Panc1 (cell line): ENCODE measurements around the gene CSNK1E.

ENCODE experiments used
- POLR2AphosphoS5 ChIP-seq: IDR thresholded peaks from 2 replicates; pipeline ENCODE4 v1.6.1; 2012; ENCODE audit warnings: mild to moderate bottlenecking, low read depth, low read length, moderate library complexity
- TF ChIP-seq, protein P1 (sequence below): fragments of 450-650 bp; IDR thresholded peaks from 2 replicates; pipeline ENCODE4 v1.5.1; 2017; ENCODE audit warnings: mild to moderate bottlenecking
- TF ChIP-seq, protein P2 (sequence below), 2 experiments: IDR thresholded peaks; 2 replicates each; pipeline ENCODE4 v1.6.1; 2011 to 2012; ENCODE audit warnings: low read depth in 2 of 2, control low read depth in 1 of 2, low read length in 1 of 2, mild to moderate bottlenecking in 1 of 2, moderate library complexity in 1 of 2; ENCODE audit not compliant: insufficient read depth in 1 of 2

DNA sequence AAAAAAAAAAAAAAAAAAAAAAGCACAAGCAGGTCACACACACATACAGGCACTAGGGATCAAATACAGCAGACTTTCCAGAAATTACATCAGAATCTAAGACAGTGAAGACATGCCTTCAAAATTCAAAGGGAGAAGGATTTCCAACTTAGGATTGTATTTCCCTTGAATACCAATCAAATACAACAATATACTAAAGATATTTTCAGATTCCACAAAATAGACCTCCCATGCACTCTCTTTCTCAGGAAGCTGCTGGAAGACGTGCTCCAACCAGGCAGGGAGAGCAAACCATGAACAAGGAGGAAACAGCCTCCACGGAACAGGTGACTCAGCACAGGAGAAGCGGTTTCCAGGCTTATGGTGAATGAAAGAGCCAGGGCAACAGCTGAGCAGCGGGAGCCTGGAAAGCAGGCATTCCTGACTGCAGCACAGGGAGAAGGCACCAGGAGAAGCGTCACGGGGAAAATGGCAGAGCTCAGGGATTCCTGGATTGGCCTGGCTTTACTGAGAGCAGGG is 76.4 kb downstream of the CSNK1E start:
- TF ChIP-seq, protein P1, sequence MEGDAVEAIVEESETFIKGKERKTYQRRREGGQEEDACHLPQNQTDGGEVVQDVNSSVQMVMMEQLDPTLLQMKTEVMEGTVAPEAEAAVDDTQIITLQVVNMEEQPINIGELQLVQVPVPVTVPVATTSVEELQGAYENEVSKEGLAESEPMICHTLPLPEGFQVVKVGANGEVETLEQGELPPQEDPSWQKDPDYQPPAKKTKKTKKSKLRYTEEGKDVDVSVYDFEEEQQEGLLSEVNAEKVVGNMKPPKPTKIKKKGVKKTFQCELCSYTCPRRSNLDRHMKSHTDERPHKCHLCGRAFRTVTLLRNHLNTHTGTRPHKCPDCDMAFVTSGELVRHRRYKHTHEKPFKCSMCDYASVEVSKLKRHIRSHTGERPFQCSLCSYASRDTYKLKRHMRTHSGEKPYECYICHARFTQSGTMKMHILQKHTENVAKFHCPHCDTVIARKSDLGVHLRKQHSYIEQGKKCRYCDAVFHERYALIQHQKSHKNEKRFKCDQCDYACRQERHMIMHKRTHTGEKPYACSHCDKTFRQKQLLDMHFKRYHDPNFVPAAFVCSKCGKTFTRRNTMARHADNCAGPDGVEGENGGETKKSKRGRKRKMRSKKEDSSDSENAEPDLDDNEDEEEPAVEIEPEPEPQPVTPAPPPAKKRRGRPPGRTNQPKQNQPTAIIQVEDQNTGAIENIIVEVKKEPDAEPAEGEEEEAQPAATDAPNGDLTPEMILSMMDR: no peak
- TF ChIP-seq, protein P2, sequence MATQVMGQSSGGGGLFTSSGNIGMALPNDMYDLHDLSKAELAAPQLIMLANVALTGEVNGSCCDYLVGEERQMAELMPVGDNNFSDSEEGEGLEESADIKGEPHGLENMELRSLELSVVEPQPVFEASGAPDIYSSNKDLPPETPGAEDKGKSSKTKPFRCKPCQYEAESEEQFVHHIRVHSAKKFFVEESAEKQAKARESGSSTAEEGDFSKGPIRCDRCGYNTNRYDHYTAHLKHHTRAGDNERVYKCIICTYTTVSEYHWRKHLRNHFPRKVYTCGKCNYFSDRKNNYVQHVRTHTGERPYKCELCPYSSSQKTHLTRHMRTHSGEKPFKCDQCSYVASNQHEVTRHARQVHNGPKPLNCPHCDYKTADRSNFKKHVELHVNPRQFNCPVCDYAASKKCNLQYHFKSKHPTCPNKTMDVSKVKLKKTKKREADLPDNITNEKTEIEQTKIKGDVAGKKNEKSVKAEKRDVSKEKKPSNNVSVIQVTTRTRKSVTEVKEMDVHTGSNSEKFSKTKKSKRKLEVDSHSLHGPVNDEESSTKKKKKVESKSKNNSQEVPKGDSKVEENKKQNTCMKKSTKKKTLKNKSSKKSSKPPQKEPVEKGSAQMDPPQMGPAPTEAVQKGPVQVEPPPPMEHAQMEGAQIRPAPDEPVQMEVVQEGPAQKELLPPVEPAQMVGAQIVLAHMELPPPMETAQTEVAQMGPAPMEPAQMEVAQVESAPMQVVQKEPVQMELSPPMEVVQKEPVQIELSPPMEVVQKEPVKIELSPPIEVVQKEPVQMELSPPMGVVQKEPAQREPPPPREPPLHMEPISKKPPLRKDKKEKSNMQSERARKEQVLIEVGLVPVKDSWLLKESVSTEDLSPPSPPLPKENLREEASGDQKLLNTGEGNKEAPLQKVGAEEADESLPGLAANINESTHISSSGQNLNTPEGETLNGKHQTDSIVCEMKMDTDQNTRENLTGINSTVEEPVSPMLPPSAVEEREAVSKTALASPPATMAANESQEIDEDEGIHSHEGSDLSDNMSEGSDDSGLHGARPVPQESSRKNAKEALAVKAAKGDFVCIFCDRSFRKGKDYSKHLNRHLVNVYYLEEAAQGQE (IDR thresholded peaks at IDR 0.05; ENCODE audit: insufficient read depth in 1 of 2, low read depth in 2 of 2, low read length in 1 of 2): no peak
- TF ChIP-seq POLR2AphosphoS5: no peak
